GM21529 (cell line): ENCODE data around the gene MANSC4.

ENCODE experiments used
- ATAC-seq: cut with Tn5 transposase; IDR thresholded peaks from one replicate; pipeline ENCODE4 v1.9.1; 2021; ENCODE audit not compliant: unreplicated experiment

Gene MANSC4

DNA sequence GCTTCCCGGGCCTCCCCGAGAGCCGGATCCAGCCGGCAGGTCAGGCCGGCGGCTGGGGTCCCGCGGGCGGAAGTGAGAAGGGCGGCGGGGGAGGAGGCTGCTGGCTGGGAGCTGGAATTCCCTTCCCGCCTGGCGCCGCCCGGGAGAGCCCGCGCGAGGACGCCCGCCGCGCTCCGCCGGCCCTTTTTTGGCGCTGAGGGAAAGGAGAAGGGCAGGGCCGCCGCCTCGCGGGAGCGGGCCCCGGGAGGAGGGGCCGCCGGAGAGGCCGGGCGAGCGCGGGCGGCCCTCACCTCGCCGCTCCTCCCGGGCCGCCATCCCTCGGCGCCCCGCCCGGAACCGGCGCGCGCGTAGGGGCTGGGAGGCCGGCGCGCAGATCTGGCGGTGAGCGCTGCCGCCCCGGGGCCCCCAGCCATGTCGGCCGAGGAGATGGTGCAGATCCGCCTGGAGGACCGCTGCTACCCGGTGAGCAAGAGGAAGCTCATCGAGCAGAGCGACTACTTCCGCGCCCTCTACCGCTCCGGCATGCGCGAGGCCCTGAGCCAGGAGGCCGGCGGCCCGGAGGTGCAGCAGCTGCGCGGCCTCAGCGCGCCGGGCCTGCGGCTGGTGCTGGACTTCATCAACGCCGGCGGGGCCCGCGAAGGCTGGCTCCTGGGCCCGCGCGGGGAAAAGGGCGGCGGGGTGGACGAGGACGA lies at the start of gene MANSC4, which contains the start of gene KLHL42:
MANSC4 (minus strand) TSS at position 317 of the 692 bp plus-strand sequence. CDS start 8,960 bp downstream, outside the sequence.
KLHL42 (plus strand) TSS at position 314 of the 692 bp plus-strand sequence; CDS start at position 412, 98 bp downstream.
- peak; percentile 76 for ATAC-seq

GRCh38 chr12:27828196-27828595 lies 48.2 kb upstream of the MANSC4 start:
- no peak for ATAC-seq

DNA sequence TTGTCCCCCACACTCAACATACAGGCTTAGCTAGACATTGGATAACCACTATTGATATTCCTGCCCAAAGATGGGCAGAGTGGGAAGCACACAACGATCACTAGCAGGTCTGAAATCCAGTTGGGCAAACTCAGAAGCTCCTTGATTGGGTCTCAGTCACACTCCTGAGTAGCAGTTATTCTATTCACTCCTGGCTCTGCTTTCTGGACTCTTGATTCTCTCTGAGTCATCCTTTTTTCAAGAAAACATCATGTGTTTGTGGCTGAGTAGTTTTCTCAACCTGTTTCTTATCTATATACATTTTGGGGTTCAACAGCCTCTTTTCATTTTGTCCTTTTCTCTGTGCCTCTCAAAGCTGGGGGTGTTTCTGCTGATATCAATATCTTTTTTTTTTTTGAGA lies 46.0 kb upstream of the MANSC4 start:
- no peak for ATAC-seq

DNA sequence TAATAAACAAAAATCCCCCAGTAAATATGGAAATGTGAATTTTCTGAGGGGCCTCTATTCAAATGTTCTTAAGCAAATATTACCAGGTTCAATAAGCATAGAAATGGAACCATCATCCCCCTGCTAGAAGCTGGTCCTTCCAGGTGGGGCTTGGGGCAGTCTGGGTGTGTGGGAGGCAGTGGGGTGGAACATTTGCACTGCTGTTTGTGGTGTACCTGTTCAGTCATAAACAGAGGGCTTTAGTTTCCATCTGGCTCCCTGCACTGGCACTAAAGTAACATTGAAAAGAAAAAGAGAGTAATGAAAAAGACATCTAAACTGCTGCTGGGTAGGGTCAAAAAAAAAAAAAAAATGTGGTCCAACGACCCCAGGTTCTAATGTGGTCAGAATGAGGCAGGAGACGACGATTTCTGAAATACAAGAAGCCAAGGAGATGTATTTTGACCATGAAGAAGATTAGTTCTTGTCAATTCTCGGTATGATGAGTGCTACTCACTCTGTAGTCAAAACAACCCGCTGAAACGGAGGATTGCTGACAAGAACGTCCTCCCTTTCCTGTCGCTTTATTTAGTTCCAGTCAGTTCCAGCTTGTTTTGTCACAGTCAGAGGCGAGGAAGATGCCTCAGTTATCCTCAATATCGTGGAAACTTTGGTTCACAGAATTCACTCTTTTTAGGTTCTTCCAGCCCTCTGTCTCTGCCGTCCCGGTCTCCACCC lies 44.2 kb upstream of the MANSC4 start:
- ATAC-seq, result peak; percentile 69

- no peak for ATAC-seq
Observed at GRCh38 chr12:27823038-27823437, 43.0 kb upstream of the MANSC4 start.

DNA sequence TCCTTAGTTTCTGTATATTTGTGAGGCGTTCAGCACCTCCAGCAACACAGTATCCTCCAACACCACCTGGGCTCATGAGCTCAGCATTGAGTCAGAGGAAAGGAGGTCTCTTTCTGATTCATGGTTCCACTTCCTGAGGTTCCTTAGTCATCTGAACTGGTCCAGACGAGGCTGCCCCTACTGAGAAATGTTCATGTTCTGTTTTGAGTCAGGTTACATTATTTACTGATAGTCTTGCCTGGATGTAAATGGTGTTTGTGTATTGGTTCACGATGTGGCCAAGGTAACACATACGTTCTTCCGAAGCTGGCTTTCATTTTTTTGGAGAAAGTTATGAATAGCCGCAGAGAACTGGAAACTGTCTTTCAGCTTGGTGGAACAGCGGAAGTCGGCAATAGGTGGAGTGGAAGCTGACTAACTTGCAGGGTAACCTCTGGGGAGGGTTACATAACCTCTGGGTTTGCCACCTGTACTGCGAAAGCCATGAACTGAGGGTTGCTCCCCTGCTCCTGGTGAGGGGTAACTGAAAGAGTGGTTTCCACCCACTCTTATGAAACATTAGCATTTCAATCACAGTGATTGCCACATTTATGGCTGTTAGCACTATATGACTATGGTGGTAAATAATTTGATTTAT lies 42.2 kb upstream of the MANSC4 start:
- peak; percentile 76 for ATAC-seq

GRCh38 chr12:27821259-27821973 lies 41.4 kb upstream of the MANSC4 start:
- ATAC-seq, result peak; percentile 15

GRCh38 chr12:27820564-27820963 lies 40.5 kb upstream of the MANSC4 start:
- ATAC-seq, result no peak

- no peak for ATAC-seq
Observed at GRCh38 chr12:27818401-27818918, 38.4 kb upstream of the MANSC4 start.

DNA sequence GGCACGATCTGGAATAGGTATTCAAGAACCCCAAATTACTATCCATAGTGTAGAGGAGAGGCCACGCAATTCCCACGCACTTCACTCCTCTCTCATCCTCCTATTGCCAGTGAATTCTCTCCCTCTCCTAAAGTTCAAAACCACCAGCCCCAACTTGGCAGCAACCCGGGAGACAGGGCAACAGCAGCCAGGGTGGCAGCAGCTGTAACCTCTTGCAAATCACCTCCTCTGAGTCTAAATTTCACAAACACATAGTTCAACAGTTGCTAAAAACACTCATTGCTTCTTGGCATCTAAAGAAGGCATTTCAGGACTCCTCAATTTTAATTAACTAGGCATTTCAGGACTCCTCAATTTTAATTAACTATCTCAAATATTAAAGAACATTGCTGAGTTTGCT lies 37.7 kb upstream of the MANSC4 start:
- no peak for ATAC-seq

- no peak for ATAC-seq
Observed at GRCh38 chr12:27814851-27815591, 35.0 kb upstream of the MANSC4 start.

GRCh38 chr12:27814411-27814810 lies 34.4 kb upstream of the MANSC4 start:
- ATAC-seq, result no peak

DNA sequence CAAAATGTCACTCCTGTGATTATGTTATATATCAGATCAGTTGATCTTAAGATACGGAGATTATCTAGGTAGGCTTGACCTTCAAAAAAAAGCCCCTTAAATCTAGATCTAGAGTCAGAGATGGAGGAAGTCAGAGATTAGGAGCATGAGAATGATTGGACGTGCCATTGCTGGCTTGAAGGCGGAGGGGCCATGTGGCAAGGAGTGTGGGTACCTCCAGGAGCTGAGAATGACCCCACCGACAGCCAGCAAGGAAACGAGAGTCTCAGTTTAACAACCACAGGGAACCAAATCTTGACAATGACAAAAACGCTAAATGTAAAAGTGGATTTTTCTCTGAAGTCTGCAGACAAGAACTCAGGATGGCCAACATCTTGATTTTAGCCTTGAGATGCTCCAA lies 32.5 kb upstream of the MANSC4 start:
- ATAC-seq, result no peak

GRCh38 chr12:27810756-27811155 lies 30.7 kb upstream of the MANSC4 start:
- no peak for ATAC-seq

GRCh38 chr12:27808841-27809240 lies 28.8 kb upstream of the MANSC4 start:
- no peak for ATAC-seq

DNA sequence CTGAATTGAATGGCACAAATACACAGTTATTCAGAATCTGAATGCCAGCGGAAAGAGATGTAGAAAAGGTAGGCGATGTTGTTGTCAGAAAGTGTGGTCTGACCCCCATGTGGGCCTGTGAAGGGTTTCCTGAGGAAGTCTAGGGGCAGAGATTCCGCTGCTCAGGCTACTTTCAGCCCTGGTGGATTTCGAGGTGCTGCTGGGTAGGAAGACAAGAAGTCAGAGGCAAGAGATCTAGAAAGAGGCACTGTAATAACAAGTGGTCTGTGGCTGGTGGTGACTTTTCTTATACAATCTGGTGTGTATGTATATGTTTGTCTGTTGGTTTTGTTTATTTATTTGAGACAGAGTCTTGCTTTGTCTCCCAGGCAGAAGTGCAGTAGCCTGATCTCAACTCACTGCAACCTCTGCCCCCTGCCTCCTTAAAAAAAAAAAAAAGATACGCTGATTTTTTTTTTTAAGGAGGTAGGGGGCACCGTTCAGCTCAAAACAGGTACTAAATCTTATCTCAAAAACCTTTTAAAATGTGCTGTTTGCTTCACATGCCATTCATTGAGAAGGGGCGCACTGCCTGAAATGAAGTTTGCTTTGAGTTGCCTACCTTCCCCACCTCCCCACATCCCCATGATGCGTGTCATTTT lies 27.1 kb upstream of the MANSC4 start:
- ATAC-seq, result no peak

DNA sequence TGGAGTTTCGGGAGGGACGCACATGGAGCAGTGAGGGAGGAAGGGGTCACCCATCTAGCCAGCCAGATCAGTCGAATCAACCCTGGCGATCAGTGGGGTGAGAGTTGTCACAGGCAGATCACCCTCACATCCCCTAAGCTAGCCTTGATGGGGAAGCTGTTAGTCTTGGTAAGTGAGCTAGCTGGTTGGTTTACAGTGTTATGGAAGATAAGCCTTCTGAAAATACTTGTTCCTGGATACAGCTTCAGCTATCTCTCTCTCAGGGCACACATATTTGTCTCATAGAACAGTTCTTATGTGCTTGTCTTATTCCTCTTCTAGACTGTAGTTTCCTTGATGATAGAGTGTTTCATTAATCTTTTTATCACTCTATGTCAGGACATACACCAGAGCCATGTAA lies 26.2 kb upstream of the MANSC4 start:
- no peak for ATAC-seq

DNA sequence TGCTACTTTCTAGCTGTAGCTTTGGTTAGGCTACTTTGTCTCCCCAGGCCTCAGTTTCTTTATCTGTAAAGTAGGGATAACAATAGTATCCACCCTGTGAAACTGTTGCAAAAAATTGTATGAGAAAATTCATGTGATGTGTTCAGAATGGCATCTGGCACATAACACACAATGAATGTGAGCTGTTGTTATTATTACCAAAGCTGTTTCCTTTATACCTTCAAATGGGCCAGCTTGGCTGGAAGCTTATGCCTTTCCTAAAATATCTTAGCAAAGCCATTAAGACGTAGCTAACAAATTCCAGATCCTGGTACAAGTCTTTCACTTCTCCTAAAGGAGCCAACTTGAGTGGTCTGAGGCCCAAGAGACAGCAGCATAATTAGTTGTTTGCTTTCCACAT lies 25.2 kb upstream of the MANSC4 start:
- ATAC-seq, result no peak

GRCh38 chr12:27802936-27803335 lies 22.9 kb upstream of the MANSC4 start:
- no peak for ATAC-seq

- ATAC-seq, result no peak
Observed at GRCh38 chr12:27802511-27802910, 22.5 kb upstream of the MANSC4 start.
